SW 1271 (cell line): Measurements from ENCODE around the gene TTC8.

Experiments
- DNase-seq, 2 experiments: peaks; one replicate each; lab custom pipeline; 2025; lab: John Stamatoyannopoulos, UW

Gene TTC8

DNA sequence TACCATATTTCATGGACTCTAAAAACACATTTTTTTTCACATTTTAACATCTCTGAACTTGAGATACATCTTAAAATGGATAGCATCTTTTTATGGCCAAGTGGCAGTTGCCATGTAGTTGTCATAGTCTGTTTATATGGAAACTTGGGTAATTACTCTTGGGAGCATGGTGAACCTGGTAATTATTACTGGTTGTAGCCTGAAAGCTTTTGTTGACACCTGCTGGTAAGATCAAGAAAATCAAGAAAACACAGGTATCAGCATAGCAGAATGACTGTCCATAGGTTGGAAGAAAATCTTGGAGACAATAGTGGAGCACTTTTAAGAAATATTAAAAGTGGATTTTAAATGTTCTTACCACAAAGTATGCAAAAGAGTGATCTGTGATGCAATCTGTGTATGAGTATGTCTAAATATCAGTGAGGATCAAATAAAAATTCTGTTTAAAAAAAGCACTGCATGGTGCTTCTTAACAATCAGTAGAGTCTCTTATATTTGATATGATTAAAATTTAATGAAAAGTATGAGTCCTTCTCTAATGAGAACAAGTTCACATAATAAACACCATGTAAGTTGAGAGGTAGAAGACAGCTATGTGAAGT, 44.2 kb downstream of the TTC8 start:
- DNase-seq: peak in 1 of 2 experiments; percentile 37

DNA sequence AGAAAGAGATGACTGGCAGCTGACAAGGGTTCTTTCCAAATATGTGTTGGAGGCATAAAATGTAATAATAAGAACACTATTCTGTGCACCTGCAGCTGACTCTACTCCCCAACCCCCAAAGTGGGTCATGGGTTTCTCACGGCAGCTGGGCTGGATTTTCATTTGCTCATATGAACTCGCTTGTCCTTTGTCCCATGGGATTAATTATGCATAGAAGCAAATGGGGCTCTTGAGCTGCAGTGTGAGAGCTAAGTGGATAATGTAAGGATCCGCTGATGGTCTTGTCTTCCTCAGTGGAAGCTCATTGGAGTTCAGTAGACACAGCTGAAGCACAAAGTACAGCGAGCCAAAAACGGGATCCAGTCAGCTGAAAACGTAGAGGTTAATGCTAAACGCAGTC, 46.3 kb downstream of the TTC8 start:
- DNase-seq: no peak

DNA sequence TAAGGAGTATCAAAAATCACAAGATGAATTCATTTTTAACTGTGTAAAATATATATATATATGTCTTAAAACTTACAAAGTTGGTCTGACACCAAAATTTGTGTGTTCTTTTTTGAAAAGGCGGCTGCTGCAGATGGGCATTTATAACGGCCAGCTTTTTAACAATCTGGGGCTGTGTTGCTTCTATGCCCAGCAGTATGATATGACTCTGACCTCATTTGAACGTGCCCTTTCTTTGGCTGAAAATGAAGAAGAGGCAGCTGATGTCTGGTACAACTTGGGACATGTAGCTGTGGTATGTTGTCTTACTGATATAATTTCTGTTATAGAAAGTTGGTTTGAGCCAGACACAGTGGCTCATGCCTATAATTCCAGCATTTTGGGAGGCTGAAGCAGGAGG, 47.0 kb downstream of the TTC8 start:
- DNase-seq: no peak

DNA sequence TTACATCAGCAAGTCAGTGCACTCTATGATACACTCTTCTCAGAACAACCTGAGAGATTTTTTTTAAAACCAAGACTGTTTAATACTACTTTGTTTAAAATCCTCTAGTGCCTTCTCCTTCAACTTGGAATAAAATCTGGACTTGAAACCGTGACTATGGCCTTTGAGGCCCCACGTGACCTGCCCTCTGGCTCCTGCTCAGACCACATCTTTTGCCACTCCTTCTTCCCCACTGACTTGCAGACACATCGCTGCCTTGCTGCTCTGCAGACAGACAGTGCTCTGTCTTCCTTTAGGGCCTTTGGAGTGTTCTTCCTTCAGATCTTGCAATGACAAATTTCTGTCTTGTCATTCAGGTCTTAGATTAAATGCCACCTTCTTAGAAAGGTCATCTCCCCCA, 48.5 kb downstream of the TTC8 start:
- DNase-seq: no peak

DNA sequence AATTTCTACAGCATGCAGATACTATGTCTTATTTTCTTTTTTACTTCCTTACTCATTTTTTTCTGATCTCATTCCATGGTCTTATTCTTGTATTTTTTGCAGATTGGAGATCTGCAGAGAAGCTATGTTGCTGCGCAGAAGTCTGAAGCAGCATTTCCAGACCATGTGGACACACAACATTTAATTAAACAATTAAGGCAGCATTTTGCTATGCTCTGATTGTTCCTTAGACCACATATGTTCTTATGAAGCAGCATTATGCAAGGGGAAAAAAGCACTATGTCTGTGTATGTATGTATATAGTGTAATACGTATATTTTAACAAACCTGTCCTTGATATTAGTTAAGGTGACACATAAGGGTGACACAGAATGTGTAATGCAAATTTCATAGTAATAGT, 52.7 kb downstream of the TTC8 start:
- no peak for DNase-seq

DNA sequence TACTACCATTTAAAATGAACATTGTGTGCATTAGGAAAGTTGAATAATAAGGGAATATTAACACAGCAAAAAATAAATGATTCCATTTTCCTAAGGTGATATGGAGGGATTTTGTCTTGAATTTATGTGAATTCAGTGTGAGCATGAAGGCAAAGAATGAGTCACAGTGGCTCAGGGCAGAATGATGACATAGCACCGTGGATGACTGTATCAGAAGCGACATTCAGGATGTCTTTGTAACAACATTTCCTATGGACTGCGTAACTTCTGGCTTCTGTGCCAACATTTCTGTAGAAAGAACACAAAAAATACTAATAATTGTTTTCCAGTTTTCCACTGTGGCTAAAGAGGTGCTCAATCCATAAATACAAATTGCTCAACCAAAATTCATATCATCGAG, 54.6 kb downstream of the TTC8 start:
- peak in 1 of 2 experiments; percentile 40 for DNase-seq

DNA sequence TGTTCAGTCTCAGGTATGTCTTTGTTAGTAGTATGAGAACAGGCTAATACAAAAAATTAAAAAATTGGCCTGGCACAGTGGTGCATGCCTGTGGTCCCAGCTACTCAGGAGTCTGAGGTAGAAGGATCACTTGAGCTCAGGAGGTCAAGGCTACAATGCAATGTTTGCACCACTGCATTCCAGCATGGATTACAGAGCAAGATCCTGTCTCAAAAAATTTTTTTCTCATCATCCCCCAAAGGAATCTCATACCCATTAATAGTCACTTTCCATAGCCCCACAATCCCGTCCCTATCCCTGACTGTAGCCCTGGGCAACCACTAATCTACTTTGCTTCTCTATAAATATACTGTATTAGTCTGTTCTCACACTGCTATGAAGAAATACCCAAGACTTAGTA, 57.8 kb downstream of the TTC8 start:
- no peak for DNase-seq

DNA sequence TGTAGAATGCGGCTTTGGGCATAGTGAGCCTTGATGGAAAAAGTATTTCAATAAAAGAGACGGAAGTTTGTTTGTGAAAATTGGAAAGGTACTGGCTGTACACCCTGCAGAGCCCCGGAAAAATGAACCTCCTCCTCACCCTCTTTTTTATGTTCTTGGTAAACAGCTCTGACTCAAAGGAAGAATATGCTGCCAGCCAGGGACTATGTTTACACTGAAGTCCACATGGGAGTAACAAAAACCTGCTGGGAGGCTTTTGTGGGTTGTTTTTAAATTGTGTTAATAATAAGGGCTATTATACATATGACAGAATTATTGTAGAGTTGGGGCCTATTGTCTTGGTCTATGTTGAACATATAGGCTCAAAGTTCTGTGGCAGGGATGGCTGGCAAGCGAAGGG, 70.7 kb downstream of the TTC8 start:
- DNase-seq: no peak

DNA sequence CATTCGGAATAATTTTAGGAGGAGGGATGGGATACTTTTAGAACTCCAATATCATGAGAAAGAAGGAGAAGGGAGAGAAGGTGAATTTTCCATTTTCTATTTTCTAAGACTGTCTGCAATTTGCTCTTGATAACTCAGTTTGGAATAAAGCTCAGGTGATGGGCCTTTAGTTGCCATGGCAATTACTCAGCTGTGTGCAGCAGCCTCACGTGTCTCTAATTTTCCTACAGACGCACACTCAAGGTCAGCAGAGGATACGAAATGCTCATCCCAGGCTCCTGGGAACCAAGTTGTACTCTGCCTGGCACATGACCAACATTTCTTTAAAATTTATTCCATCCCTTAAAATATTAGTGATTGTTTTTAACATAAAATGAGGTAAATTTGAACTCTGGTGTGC, 76.7 kb downstream of the TTC8 start:
- DNase-seq: no peak

DNA sequence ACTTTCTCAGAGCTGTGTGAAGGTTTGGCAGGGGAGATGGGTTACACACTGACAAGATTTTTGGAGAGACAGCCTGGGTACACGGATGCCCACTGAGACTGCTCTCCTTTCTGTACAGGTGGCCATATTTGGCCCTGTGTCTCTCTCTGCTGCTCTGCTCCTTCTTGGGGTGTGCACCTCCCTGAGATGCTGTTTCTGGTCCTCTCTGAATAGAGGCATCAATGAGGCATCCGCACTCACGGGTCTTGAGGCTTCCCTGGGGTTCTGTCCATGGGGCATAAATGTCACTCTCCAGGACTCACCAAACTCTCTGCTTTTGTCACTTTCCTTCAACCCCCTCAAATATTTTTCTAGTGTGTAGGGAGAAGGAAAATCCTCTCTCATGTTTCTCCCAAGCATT, 77.5 kb downstream of the TTC8 start:
- no peak for DNase-seq

DNA sequence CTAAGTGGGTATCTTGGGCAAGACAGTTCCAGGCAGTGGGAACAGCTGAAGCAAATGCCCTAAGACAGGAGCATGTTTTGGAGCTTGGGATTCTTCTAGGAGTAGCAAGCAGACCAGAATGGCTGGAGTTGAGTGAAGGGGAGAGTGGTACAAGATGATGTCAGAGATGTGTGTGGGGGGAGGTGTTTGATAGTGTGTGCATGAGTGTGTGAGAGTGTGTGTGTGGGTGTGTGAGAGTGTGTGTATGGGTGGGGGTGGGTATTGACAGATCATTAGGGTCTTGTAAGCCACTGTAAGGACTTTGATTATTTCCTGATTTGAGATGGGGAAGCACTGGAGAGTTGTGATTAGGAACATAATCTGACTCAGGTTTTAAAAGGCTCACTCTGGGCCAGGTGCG, 78.4 kb downstream of the TTC8 start:
- no peak for DNase-seq

DNA sequence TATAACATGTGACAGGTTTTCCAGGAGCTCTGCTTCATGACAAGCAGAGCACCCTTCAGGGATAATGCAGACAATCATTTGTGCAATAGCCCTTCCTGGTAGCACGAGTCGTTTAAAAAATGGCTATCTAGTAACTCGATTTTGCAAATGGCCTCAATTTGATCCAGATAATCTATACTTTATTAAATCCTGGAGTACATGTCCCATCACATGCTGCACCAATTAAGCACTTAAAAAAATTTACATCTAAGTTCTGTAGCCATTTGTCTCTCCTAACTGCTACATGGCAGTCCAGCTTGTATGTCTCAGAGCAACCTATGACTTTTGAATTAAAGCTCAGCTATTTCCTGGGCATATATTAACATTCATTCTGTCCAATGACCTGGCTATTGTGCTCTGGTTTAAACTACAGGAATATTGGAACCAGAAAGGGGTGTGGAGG, 79.8 kb downstream of the TTC8 start:
- DNase-seq: no peak

DNA sequence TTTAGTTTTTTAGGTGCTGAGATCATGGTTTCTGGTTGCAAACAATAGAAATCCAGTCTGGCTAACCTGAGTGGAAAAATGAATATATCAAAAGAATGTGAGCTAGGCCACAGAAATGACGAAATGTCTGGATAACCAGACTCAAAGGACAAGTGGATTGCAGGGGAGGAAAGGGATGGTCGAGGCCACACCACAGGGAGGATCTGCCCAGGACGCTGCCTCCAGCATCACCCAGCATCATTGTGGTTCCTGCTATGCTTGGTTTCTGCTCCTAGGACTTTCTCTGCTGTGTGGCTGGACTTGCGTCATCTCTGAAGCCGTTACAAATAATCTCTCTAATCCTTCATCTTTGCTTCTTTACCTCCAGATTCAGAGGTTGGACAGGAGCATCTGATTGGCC, 80.4 kb downstream of the TTC8 start:
- no peak for DNase-seq

DNA sequence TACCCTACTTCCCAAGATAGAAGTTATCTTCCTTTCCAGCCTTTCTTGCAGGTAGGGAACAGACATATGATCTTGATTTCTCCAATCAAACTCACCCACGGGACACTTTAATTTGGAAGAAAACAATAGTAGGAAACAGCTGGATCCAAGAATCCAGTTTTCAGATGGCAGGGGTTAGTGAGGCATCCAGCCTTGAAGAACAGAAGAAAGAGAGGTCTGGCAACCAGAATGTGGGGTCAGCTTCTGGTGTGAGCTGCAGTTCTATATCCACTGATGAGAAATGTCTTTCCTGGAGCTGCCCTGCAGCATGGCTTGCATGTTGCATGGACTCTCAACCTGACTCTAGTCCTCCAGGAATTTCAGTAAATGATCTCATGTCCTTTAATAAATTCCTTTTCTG, 83.8 kb downstream of the TTC8 start:
- no peak for DNase-seq

DNA sequence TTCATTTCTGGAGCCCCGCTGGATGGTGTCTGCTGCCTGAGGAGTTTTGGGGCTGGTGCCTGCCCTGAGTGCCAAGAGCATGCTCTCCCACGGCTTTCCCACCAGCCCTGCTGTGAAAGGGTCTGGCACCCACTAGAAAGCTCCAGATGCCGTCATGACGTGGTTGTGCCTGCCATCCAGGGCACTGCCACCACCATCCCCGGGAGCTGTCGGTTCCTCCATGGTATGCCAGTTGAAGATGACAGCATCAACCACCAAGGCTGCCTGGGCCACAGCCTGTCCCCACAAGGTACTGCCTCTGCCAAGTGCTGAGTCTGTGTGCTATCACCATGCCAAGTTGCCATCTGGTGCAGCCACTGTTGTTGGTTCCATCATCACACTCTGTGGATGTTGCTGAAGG, 85.9 kb downstream of the TTC8 start:
- DNase-seq: no peak

DNA sequence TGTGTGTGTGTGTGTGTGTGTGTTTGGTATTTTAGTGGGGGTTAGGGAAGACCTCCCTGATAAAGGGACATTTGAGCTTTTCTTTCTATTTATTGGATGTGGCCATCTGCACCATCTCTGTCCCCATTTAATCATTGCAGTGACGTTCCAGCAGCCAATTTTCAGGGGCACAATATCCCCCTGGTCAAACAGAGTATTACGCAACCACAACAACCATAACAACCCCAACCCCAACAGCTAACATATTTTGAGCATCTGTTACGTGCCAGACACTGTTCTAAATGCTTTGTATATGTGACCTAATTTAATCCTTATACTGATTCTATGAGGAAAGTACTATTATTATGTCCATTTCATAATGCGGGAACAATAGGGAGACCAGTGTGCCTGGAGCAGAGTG, 87.4 kb downstream of the TTC8 start:
- no peak for DNase-seq

DNA sequence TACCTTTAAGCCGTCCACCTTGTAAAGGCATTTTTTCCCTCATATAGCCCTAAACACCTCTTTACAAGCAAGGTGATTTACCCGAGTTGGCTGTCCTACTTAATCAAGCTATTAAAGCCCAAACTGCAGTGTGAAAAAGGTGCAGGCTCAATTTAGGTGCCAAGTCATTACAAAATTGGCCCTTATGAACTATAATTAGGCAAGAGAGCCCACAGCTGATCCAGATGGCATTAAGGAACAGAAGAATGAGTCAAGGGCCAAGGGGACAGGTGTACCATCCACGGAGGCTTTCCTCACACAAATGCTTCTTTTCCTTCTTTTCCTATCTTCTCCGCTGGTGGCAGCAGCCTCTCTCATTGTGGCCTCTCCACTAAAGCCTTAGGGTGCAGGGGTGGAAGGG, 90.5 kb downstream of the TTC8 start:
- no peak for DNase-seq

DNA sequence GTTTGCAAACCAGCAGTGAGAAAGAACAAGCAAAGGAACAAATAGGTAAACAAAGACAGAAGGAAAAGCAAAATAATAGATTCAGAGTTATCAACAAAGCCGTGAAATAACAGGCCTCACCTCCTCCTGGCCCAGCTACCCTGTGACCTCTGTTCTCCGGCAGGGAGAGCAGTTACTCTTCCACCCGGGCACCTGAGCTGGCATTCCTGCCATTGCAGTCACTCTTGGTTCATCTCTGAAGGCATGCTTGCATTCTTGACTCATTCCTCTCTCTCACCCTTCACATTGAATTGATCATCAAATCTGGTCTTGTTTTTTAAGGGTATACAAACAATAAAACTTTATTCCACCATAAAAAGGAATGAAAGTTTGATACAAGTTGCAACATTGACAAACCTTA, 95.1 kb downstream of the TTC8 start:
- no peak for DNase-seq
